ENCODE results near the gene AVPR2.

Gene AVPR2

GRCh38 chrX:153886915-153887314, 17.6 kb upstream of the AVPR2 start:
- no peak for DNase-seq

- no peak for DNase-seq
These were observed 17.1 kb upstream of the AVPR2 start for GRCh38 chrX:153887385-153887784.

- no peak for DNase-seq
These were observed 16.1 kb upstream of the AVPR2 start for GRCh38 chrX:153888344-153888743.

- DNase-seq = no peak
These were observed 15.3 kb upstream of the AVPR2 start for GRCh38 chrX:153889123-153889522.

- DNase-seq = no peak
These were observed 6.6 kb upstream of the AVPR2 start for GRCh38 chrX:153897899-153898298.

DNA sequence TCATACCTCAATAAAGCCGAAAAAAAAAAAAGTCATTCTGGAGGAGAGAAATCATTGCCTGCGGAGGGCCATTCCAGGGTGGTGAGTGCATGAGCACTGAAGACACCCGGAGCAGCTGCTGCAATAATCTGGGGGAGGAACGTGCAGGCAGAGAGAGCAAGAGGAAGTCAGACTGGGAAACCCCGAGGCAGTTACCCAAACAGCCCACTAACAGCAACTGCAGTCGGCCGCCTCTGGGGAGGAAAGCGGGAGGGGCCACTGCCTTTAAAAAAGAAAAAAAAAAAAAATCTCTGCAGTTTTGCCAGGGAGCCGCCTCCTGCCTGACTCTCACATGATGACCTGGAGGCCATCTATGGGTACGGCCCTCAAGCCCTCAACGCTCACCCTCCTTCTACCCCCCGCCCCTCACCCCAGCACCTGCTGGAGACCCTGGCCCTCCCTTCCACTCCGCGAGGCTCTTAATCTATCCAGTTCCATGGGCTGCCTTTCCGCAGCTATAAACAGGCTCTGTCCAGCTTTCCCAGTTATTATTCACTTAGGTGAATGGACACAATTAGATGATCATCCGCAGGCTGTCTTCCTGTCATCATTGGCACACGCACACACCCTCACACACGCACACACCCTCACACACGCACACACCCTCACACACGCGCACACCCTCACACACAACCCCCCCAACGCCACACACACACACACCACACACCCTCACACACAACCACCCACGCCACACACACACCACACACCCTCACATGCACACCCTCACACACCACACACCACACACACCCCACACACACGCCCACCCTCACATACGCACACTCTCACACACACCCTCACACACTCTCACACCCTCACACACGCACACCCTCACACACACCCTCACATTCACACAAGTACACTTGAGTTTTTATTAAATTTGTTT, 3.4 kb upstream of the AVPR2 start:
- peak; percentile 86 for DNase-seq

- DNase-seq = no peak
These were observed 2.7 kb upstream of the AVPR2 start for GRCh38 chrX:153901753-153902140.

- no peak for DNase-seq
These were observed 2.1 kb upstream of the AVPR2 start for GRCh38 chrX:153902385-153902784.

- no peak for DNase-seq
These were observed 1.1 kb upstream of the AVPR2 start for GRCh38 chrX:153903238-153903980.

- DNase-seq = peak; percentile 9
These were observed 1.1 kb downstream of the AVPR2 start for GRCh38 chrX:153905481-153906095.

GRCh38 chrX:153906126-153906917, 1.8 kb downstream of the AVPR2 start:
- peak; percentile 34 for DNase-seq

DNA sequence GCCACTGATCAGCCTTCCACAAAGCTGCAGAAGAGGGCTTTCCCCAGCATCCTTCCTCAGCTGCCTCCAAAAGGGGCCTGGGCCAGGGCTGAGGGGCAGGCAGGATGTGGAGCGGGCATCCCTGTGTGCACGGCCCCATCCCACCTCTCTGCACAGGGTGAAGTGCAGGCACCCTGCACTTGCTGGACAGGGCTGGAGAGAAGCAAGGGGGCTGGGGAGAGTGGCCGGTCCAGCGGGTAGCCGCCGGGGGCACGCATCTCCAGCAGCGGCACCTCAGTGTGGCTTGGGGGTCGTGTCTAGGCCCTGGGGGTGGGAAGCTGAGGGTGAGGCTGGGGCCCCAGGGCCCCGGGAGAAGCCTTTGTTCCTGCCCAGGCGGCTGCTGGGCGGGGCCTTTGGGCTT, 3.0 kb downstream of the AVPR2 start:
- no peak for DNase-seq

GRCh38 chrX:153908219-153908860, 3.9 kb downstream of the AVPR2 start:
- no peak for DNase-seq

DNA sequence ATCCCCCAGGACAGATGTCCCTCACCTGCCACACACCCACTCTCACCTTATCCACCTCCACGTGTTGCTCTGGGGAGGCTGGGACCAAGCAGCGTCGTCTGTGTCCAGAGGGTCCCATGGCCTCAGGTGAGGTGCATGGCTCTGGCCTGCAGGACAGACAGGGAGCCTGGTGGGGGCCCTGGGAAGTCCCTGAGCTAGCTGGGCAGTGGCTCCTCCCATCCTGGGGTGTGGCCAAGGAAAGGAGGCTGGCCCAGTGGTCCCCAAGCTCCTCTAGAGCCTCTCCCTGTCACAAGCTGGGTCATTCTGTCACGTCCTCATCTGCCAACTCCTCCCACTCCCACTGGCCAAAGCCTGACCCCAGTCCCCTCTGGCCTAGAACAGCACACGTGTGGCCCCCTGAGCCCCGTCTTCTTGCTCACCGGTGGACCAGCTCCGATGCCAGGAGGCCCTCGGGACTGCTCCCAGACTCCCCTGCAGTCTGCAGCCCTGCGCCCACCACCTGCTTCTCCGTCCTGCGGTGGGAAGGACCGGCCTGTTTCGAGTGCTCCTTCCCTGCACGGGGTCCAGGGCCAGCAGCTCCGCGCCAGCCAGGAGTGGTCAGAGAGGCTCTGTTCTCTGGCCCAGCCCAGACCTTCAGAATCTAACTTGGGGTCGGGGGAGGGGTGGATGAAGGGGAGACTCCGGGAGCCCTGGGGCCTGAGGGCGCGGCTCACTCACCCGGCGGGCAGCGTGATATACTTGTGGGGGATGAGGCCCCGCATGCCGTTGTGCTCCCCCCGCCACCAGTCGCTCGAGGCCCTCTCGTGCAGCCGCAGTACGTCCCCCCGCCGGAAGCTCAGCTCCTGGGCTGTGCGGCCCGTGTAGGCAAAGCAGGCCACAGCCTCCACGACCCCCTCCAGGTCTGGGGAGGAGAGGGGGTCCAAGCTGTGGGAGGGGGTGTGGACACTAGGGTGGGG, 4.8 kb downstream of the AVPR2 start:
- DNase-seq = no peak

DNA sequence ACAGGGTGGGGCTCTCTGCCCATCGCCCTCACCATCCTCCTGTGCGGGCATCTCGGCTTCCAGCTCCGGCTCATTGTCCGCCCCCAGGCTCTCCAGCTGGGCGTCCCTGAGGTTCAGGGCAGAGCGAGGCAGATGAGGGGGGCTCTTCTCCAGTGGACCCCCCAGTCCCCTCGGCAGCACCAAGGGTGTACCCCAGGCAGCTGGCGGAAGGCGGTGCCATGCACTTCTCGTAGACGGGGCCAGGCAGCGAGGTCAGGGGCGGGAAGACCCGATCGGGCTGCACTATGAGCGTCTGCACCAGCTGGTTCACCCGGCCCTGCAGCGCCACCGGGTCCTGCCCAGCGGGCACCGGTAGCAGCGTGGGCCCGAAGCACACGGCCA, 5.5 kb downstream of the AVPR2 start:
- DNase-seq = no peak

- DNase-seq = no peak
These were observed 6.0 kb downstream of the AVPR2 start for GRCh38 chrX:153910446-153910845.

GRCh38 chrX:153911798-153912197, 7.3 kb downstream of the AVPR2 start:
- DNase-seq = no peak

DNA sequence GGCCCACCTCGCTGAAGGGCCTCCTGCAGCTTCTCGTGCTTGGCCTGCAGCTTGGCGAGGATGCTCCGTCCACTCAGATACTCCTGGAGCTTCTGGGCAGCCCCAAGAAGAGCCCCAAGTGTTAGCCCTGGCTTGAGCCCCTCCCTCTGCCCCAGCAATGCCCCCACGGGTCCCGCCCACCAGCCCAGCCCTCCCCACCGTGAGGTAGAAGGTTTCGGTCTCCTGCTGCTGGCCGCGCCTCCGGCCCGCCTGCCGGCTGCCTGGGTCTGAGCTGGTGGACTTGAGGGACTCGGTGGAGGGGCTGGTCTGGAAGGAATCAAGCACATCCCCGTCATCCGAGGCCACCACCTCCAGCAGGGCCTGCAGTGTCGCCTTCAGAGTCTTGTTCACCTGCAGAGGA, 8.7 kb downstream of the AVPR2 start:
- DNase-seq = no peak

DNA sequence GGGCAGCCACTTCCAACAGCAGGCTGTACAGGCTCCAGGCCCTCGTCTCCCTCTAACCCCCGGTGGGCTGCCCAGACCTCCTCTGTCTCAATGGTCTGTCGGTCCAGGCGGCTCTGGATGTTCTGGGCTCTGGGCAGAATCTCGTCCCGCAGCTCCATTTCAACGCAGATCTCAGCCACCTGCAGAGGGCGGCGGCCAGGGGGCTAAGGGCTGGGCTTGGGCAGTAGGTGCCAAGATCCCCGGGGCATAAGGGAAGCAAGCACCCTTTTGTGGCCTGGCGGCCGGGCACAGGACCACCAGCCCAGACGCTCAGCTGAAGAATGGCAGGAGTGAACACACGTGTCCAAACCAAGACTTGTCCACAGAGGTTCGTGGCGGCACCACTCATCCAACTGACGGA, 9.2 kb downstream of the AVPR2 start:
- DNase-seq = no peak

- DNase-seq = no peak
These were observed 13.4 kb downstream of the AVPR2 start for GRCh38 chrX:153917869-153918268.

GRCh38 chrX:153919281-153919680, 14.8 kb downstream of the AVPR2 start:
- DNase-seq = no peak

Measured in MV-4-11 (cell line).